H1 (cell line): ENCODE data around the gene SSRP1. TPM values are rescaled to one million over a fixed set of nuclear protein-coding genes. Genes with fewer than 3 reads are reported as not detected.

Experiments
- CTCF ChIA-PET: fragments of 300-600 bp; sonication (Branson Sonifier 250); formaldehyde crosslinking; loops from one replicate; lab custom pipeline; 2021; ENCODE audit not compliant: partially characterized antibody; lab: Charles Lee
- POLR2A ChIA-PET: fragments of 300-600 bp; sonication (Branson Sonifier 250); formaldehyde crosslinking; loops from one replicate; lab custom pipeline; 2021; ENCODE audit warnings: inconsistent platforms; ENCODE audit not compliant: partially characterized antibody; lab: Charles Lee
- DNase-seq, 2 experiments: peaks; one replicate each; pipeline versions ENCODE4 v3.0.0 to v3.0.0-alpha.2; 2010 to 2022; ENCODE audit warnings: low spot score in 2 of 2, low read depth in 1 of 2, mixed read lengths in 1 of 2
- FAIRE-seq: peaks from 2 replicates; lab custom pipeline; 2011; peaks lifted over from hg19 to GRCh38; lab: Jason Lieb, UNC
- H2AFZ ChIP-seq: 2 replicates; pipeline ENCODE4 v1.8.1; 2012; ENCODE audit warnings: low read length, inconsistent platforms
- H2AK5ac ChIP-seq: 2 replicates; pipeline ENCODE4 v1.6.1; 2013; ENCODE audit warnings: low read depth, low read length
- H2BK120ac ChIP-seq: replicated peaks from 2 replicates; pipeline ENCODE3; 2013; ENCODE audit warnings: low read depth, low read length, inconsistent platforms
- H2BK12ac ChIP-seq: 2 replicates; pipeline ENCODE4 v1.6.1; 2013; ENCODE audit warnings: low read depth, low read length
- H2BK15ac ChIP-seq: 2 replicates; pipeline ENCODE4 v1.6.1; 2013; ENCODE audit warnings: low read length
- H2BK20ac ChIP-seq: 2 replicates; pipeline ENCODE4 v1.6.1; 2013; ENCODE audit warnings: low read length
- H2BK5ac ChIP-seq: 2 replicates; pipeline ENCODE4 v1.6.1; 2013; ENCODE audit warnings: low read depth, low read length
- H3K14ac ChIP-seq: 2 replicates; pipeline ENCODE4 v1.6.1; 2013; ENCODE audit warnings: inconsistent platforms; ENCODE audit not compliant: insufficient read length
- H3K18ac ChIP-seq: 2 replicates; pipeline ENCODE4 v1.6.1; 2013; ENCODE audit warnings: low read length; ENCODE audit errors: extremely low read depth
- H3K23ac ChIP-seq: 2 replicates; pipeline ENCODE4 v1.6.1; 2013; ENCODE audit warnings: inconsistent platforms; ENCODE audit not compliant: insufficient read length
- H3K23me2 ChIP-seq: 2 replicates; pipeline ENCODE4 v1.6.1; 2013; ENCODE audit warnings: low read depth, low read length
- H3K27ac ChIP-seq: 2 replicates; pipeline ENCODE4 v1.6.1; 2011; ENCODE audit warnings: low read depth, low read length, inconsistent platforms
- H3K27me3 ChIP-seq, 4 experiments: replicated peaks in 1 of 4; 1 replicate in 1 of 4; 2 replicates in 3 of 4; pipeline versions ENCODE4 v1.6.1 to v1.8.1; 2011 to 2013; ENCODE audit warnings: low read length in 3 of 4, mild to moderate bottlenecking in 3 of 4, inconsistent platforms in 2 of 4, mixed read lengths in 2 of 4, moderate library complexity in 1 of 4; ENCODE audit not compliant: control insufficient read depth in 3 of 4, insufficient read depth in 3 of 4; ENCODE audit errors: extremely low read depth in 1 of 4
- H3K36me3 ChIP-seq, 4 experiments: 2 replicates each; pipeline versions ENCODE4 v1.6.1 to v1.8.1; 2011 to 2013; ENCODE audit warnings: mild to moderate bottlenecking in 4 of 4, low read length in 3 of 4, moderate library complexity in 2 of 4, control low read depth in 1 of 4, inconsistent platforms in 1 of 4; ENCODE audit not compliant: insufficient read depth in 4 of 4, control insufficient read depth in 2 of 4
- H3K4ac ChIP-seq: replicated peaks from 2 replicates; pipeline ENCODE3; 2013; ENCODE audit warnings: low read length, low read depth, mixed read lengths, inconsistent platforms; ENCODE audit not compliant: insufficient read length
- H3K4me1 ChIP-seq, 4 experiments: replicated peaks in 1 of 4; 1 replicate in 1 of 4; 2 replicates in 3 of 4; pipeline versions ENCODE4 v1.6.1 to v1.8.1; 2011 to 2013; ENCODE audit warnings: low read length in 3 of 4, inconsistent platforms in 2 of 4, mixed read lengths in 1 of 4; ENCODE audit not compliant: insufficient read depth in 4 of 4, control insufficient read depth in 3 of 4
- H3K4me2 ChIP-seq, 2 experiments: 2 replicates each; pipeline versions ENCODE4 v1.6.1 to v1.8.1; 2011 to 2013; ENCODE audit warnings: low read depth in 2 of 2, low read length in 2 of 2, control low read depth in 1 of 2, inconsistent platforms in 1 of 2, mild to moderate bottlenecking in 1 of 2; ENCODE audit not compliant: insufficient read depth in 1 of 2
- H3K4me3 ChIP-seq, 4 experiments: fragments of 200-600, 300-600 bp in 1 of 4; sonication (generic), shearing (Covaris generic), sonication (Bioruptor Twin) in 1 of 4; 2 replicates each; pipeline versions ENCODE4 v1.5.1 to v1.8.1; 2011 to 2016; ENCODE audit warnings: low read length in 4 of 4, low read depth in 3 of 4, control low read depth in 2 of 4, inconsistent platforms in 2 of 4, mild to moderate bottlenecking in 2 of 4, mixed read lengths in 1 of 4, moderate library complexity in 1 of 4; ENCODE audit not compliant: insufficient read depth in 2 of 4; ENCODE audit errors: extremely low read depth in 1 of 4
- H3K56ac ChIP-seq: replicated peaks from 2 replicates; pipeline ENCODE3; 2013; ENCODE audit warnings: low read depth, mild to moderate bottlenecking, mixed read lengths, low read length, inconsistent platforms; ENCODE audit not compliant: insufficient read length
- H3K79me1 ChIP-seq: 2 replicates; pipeline ENCODE4 v1.6.1; 2013; ENCODE audit warnings: low read depth, low read length, control low read depth
- H3K79me2 ChIP-seq, 2 experiments: 2 replicates each; pipeline versions ENCODE4 v1.6.1 to v1.8.1; 2012 to 2013; ENCODE audit warnings: low read length in 2 of 2, mild to moderate bottlenecking in 2 of 2, inconsistent platforms in 1 of 2; ENCODE audit not compliant: insufficient read depth in 2 of 2, control insufficient read depth in 1 of 2
- H3K9ac ChIP-seq, 4 experiments: replicated peaks in 1 of 4; 1 replicate in 1 of 4; 2 replicates in 3 of 4; pipeline versions ENCODE4 v1.6.1 to v1.8.1; 2011 to 2013; ENCODE audit warnings: low read depth in 3 of 4, low read length in 3 of 4, control low read depth in 2 of 4, mild to moderate bottlenecking in 2 of 4, moderate library complexity in 2 of 4, inconsistent platforms in 1 of 4; ENCODE audit errors: extremely low read depth in 1 of 4
- H3K9me3 ChIP-seq, 2 experiments: 2 replicates each; pipeline versions ENCODE4 v1.6.1 to v1.8.1; 2012 to 2013; ENCODE audit warnings: mild to moderate bottlenecking in 2 of 2, moderate library complexity in 2 of 2, control low read depth in 1 of 2, inconsistent platforms in 1 of 2, low read depth in 1 of 2, low read length in 1 of 2, mixed read lengths in 1 of 2; ENCODE audit not compliant: insufficient read depth in 2 of 2
- H4K20me1 ChIP-seq, 2 experiments: replicated peaks in 1 of 2; 2 replicates each; pipeline versions ENCODE3 to v1.8.1; 2011 to 2013; ENCODE audit warnings: inconsistent platforms in 2 of 2, low read length in 2 of 2, mild to moderate bottlenecking in 1 of 2; ENCODE audit not compliant: insufficient read depth in 2 of 2, control insufficient read depth in 1 of 2
- H4K5ac ChIP-seq: 2 replicates; pipeline ENCODE4 v1.6.1; 2013; ENCODE audit warnings: low read length, low read depth, mixed read lengths, inconsistent platforms; ENCODE audit not compliant: insufficient read length
- H4K8ac ChIP-seq: 2 replicates; pipeline ENCODE4 v1.8.0; 2013; ENCODE audit warnings: mild to moderate bottlenecking, moderate library complexity, low read length, inconsistent platforms; ENCODE audit not compliant: insufficient read depth; ENCODE audit errors: extremely low read depth
- H4K91ac ChIP-seq: replicated peaks from 2 replicates; pipeline ENCODE3; 2013; ENCODE audit warnings: low read length, mixed read lengths, inconsistent platforms; ENCODE audit not compliant: insufficient read length
- BRCA1 ChIP-seq: IDR thresholded peaks from 2 replicates; pipeline ENCODE4 v1.6.1; 2012; ENCODE audit warnings: low read depth, low read length, improper control_type of control experiment
- CBX5 ChIP-seq: fragments of 300-800, 300-1000 bp; sonication (generic); IDR thresholded peaks from 2 replicates; pipeline ENCODE4 v1.7.1; 2016; ENCODE audit warnings: antibody characterized with exemption, low read length, low read depth
- FOSL1 ChIP-seq: IDR thresholded peaks from 2 replicates; pipeline ENCODE4 v1.6.1; 2011; ENCODE audit warnings: mild to moderate bottlenecking, low read depth, low read length, moderate library complexity; ENCODE audit not compliant: insufficient read depth
- GABPA ChIP-seq: IDR thresholded peaks from 2 replicates; pipeline ENCODE4 v1.6.1; 2011; ENCODE audit warnings: mild to moderate bottlenecking, low read length, moderate library complexity, borderline replicate concordance; ENCODE audit not compliant: insufficient read depth
- NANOG ChIP-seq: IDR thresholded peaks from 2 replicates; pipeline ENCODE4 v1.6.1; 2011; ENCODE audit warnings: low read length, low read depth, mild to moderate bottlenecking, inconsistent platforms; ENCODE audit not compliant: insufficient read depth, poor library complexity, severe bottlenecking
- PHF8 ChIP-seq: fragments of 200-600 bp; sonication (generic); conservative IDR thresholded peaks from 2 replicates; pipeline ENCODE4 v1.7.1; 2012; ENCODE audit warnings: low read depth, mild to moderate bottlenecking, inconsistent platforms, low read length, moderate library complexity
- RAD21 ChIP-seq, 2 experiments: IDR thresholded peaks in 1 of 2; conservative IDR thresholded peaks in 1 of 2; 2 replicates each; pipeline ENCODE4 v1.6.1; 2011; ENCODE audit warnings: low read depth in 2 of 2, low read length in 2 of 2, improper control_type of control experiment in 1 of 2, inconsistent platforms in 1 of 2, mild to moderate bottlenecking in 1 of 2, moderate library complexity in 1 of 2
- SRF ChIP-seq: IDR thresholded peaks from 2 replicates; pipeline ENCODE4 v1.6.1; 2011; ENCODE audit warnings: mild to moderate bottlenecking, low read depth, low read length, moderate library complexity
- TAF1 ChIP-seq: IDR thresholded peaks from 2 replicates; pipeline ENCODE4 v1.6.1; 2011; ENCODE audit warnings: mild to moderate bottlenecking, low read depth, low read length
- YY1 ChIP-seq: IDR thresholded peaks from 2 replicates; pipeline ENCODE4 v1.6.1; 2011; ENCODE audit warnings: low read depth, mild to moderate bottlenecking, low read length
- WGBS, 2 experiments: shearing (Covaris generic) in 1 of 2; methylation state at CpG; one replicate each; pipeline versions ENCODE4 v1.1.6 to v1.1.7; 2013 to 2015; ENCODE audit warnings: low lambda C conversion rate in 2 of 2, mixed read lengths in 2 of 2, inconsistent platforms in 1 of 2, low coverage in 1 of 2, missing lambda C conversion rate in 1 of 2; ENCODE audit not compliant: insufficient replicate concordance in 2 of 2, insufficient coverage in 1 of 2, insufficient read length in 1 of 2; ENCODE audit errors: extremely low coverage in 1 of 2, missing lambda C conversion rate in 1 of 2; 5-methylcytosine and 5-hydroxymethylcytosine counted together
- polyA plus RNA-seq, 7 experiments: library from polyadenylated mRNA; depleted of rRNA in 3 of 7; stranded (reverse) in 5 of 7; unstranded in 2 of 7; fragments of >200 nt in 5 of 7; fragments of 200-250 nt in 2 of 7; gene quantifications; 1 replicate in 5 of 7; 2 replicates in 1 of 7; 4 replicates in 1 of 7; pipeline versions ENCODE4 v1.2.1 to v1.2.3, GENCODE V29; 2011 to 2013; ENCODE audit warnings: missing spikeins in 2 of 7, mixed read lengths in 2 of 7
- total RNA-seq: library from RNA; stranded (reverse); fragmentation: NEBNext Ultra II Directional; extraction: Animal tissue kit (Norgen Biotek cat#: 25700); gene quantifications from 2 replicates; pipeline ENCODE4 v1.2.1, GENCODE V29; 2021
- TF ChIP-seq, protein P1 (sequence below), 3 experiments: IDR thresholded peaks; 1 replicate in 2 of 3; 2 replicates in 1 of 3; pipeline versions ENCODE4 v1.5.1 to v1.6.1; 2011; ENCODE audit warnings: low read length in 3 of 3, mild to moderate bottlenecking in 3 of 3, inconsistent platforms in 2 of 3, low read depth in 1 of 3, moderate library complexity in 1 of 3; ENCODE audit not compliant: insufficient read depth in 1 of 3; ENCODE audit errors: control extremely low read depth in 1 of 3

Gene SSRP1
- total and polyA plus RNA-seq, 2 of the 8 experiments (the other 6 are each of a cell fraction or from before 2014, with no cell fraction given), result 259 to 281 TPM

- no peak overlapping the region for H3K4me3 ChIP-seq
- CTCF ChIA-PET, result interaction anchor here (0.6 kb wide), 1 partner anchor 17 kb away, joined by 4 read pairs; no protein-coding TSS in a partner anchor
- H3K36me3 ChIP-seq, result peaks cover 47 to 72% (median 63%) of the 10 kb centered on the region in 4 experiments
- peaks cover 9% of the 10 kb centered on the region for H3K79me1 ChIP-seq
- no peak overlapping the region for H3K27ac ChIP-seq
- H2BK15ac ChIP-seq, result no peak overlapping the region
- peaks cover 17% of the 10 kb centered on the region for H3K23me2 ChIP-seq
- no peak overlapping the region for H3K18ac ChIP-seq
- FAIRE-seq, result no peak
- H2BK12ac ChIP-seq, result no peak overlapping the region
- H3K14ac ChIP-seq, result no peak overlapping the region
- no peak overlapping the region for H2BK120ac ChIP-seq
- H4K8ac ChIP-seq, result no peak overlapping the region
- H4K5ac ChIP-seq, result no peak overlapping the region
- H3K9ac ChIP-seq, result no peak overlapping the region
- no peak overlapping the region for H2AK5ac ChIP-seq
- H3K4ac ChIP-seq, result no peak overlapping the region
- no peak overlapping the region for H2AFZ ChIP-seq
- H3K4me1 ChIP-seq, result peaks cover 0 to 17% (median 12%) of the 10 kb centered on the region in 4 experiments; a peak in 6 of 7 replicates
- 88% methylated on average over 5 of the region's 5 CpGs; no CpG with 5 or more reads in 1 of the 2 experiments for WGBS, 2 experiments
- H3K23ac ChIP-seq, result no peak overlapping the region
- no peak overlapping the region for H2BK20ac ChIP-seq
- no peak overlapping the region for H4K91ac ChIP-seq
- no peaks in the 10 kb centered on the region for H3K27me3 ChIP-seq
- POLR2A ChIA-PET, result interaction anchor here (1.0 to 45.7 kb wide), 2 partner anchors 9 to 20 kb away, joined by 4 to 1279 read pairs; partner anchors contain the start of gene TNKS1BP1
- peaks cover 4 to 16% of the 10 kb centered on the region in 2 experiments; a peak in 3 of 4 replicates for H3K79me2 ChIP-seq
- no peak overlapping the region for H3K4me2 ChIP-seq
- no peak overlapping the region for H3K56ac ChIP-seq
- no peak overlapping the region for H2BK5ac ChIP-seq
- no peaks in the 10 kb centered on the region for H3K9me3 ChIP-seq
- no peak for DNase-seq
- H4K20me1 ChIP-seq, result peaks cover 2 to 9% of the 10 kb centered on the region in 2 experiments
- TF ChIP-seq PHF8 (no peak), CBX5 (no peak), FOSL1 (no peak), GABPA (no peak), BRCA1 (no peak), RAD21 (IDR thresholded peaks at IDR 0.05 in 1 of 2, conservative IDR thresholded peaks at IDR 0.05 in 1 of 2; ENCODE audit: low read depth in 2 of 2, low read length in 2 of 2) (no peak), NANOG (no peak), YY1 (no peak), TAF1 (no peak), SRF (no peak)
- TF ChIP-seq, protein P1, sequence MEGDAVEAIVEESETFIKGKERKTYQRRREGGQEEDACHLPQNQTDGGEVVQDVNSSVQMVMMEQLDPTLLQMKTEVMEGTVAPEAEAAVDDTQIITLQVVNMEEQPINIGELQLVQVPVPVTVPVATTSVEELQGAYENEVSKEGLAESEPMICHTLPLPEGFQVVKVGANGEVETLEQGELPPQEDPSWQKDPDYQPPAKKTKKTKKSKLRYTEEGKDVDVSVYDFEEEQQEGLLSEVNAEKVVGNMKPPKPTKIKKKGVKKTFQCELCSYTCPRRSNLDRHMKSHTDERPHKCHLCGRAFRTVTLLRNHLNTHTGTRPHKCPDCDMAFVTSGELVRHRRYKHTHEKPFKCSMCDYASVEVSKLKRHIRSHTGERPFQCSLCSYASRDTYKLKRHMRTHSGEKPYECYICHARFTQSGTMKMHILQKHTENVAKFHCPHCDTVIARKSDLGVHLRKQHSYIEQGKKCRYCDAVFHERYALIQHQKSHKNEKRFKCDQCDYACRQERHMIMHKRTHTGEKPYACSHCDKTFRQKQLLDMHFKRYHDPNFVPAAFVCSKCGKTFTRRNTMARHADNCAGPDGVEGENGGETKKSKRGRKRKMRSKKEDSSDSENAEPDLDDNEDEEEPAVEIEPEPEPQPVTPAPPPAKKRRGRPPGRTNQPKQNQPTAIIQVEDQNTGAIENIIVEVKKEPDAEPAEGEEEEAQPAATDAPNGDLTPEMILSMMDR (IDR thresholded peaks at IDR 0.05; ENCODE audit: control extremely low read depth in 1 of 3, insufficient read depth in 1 of 3, low read depth in 1 of 3, low read length in 3 of 3), result no peak
Measured at GRCh38 chr11:57327721-57328120, 8.0 kb downstream of the SSRP1 start.
